Activated CD4-positive, CD25-positive, alpha-beta regulatory T cell treated with anti-CD3 and anti-CD28 coated beads, Interleukin-2, amount 50 U/mL, for 24 hours (primary cell): ENCODE data around the gene PDZRN3.

ENCODE experiments used
- ATAC-seq, 2 donors: fragments of 150-1000 bp; cut with Tn5 transposase; one replicate each; pipeline ENCODE4 v1.10.0; 2021; ENCODE audit warnings: mild to moderate bottlenecking in 1 of 2, moderate library complexity in 1 of 2

PDZRN3 gene

DNA sequence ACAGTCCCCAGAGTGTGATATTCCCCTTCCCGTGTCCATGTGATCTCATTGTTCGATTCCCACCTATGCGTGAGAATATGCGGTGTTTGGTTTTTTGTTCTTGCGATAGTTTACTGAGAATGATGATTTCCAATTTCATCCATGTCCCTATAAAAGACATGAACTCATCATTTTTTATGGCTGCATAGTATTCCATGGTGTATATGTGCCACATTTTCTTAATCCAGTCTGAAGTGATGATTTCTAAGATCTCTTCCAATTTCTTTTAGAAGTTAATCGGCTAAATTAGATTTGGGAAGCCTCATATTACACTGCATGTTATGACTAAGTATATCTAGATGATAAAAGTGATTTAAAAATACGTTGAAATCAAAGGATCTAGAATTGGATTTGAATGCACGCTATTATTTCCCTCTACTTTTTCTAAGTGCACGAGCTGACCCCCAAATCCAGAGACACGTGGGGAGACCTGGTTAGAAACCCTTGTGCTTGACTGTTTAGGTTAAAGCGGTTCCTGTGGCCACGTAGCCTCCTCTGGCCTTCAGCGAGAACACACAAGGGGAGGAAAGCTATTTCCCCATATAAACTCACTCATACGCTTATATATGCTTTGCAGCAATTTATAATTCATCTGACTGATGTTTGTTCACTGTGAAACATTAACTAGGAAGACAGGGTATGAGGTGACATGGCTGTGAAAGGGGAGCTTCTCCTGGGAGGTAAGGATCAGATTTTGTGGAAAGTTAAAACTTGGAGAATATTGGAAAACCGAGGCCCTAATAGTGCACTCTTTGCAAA is 243.8 kb downstream of the PDZRN3 start:
- ATAC-seq, result no peak

DNA sequence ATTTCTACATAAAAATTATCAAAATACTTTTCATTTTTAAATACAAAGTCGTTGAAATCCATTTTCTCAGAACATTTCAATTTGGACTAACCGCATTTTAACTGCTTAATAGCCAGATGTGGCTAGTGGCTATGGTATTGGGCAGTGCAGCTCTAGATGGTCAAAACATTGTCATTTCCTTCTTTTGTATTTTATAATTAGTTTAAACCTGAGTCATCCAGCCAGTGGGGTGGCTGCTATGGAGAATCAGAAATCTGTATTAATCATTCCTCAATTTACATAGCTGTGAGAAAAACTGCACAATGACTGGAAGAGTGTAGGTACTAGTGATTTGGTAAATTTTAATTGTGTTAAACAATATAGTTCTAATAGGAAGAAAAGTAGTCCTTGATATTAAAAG is 245.3 kb downstream of the PDZRN3 start:
- no peak for ATAC-seq

DNA sequence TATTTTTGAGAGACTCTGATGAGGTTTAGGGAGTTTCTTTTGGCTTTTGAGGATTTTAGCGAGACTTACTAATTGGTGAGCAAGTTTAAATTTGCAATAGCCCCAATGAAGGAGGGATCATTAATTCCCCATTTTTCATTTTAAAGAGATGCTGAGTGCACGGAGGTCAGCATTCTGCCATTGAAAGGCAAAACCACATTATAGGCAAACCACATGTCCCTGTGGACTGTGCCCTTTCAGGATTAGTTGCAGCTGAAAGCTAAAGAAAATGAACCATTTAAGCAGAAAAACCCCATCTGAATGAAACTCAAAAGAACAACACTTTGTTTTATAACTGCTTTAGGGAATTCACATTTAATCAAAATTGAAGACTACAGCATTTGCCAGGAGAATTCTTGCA is 246.5 kb downstream of the PDZRN3 start:
- ATAC-seq, result no peak

DNA sequence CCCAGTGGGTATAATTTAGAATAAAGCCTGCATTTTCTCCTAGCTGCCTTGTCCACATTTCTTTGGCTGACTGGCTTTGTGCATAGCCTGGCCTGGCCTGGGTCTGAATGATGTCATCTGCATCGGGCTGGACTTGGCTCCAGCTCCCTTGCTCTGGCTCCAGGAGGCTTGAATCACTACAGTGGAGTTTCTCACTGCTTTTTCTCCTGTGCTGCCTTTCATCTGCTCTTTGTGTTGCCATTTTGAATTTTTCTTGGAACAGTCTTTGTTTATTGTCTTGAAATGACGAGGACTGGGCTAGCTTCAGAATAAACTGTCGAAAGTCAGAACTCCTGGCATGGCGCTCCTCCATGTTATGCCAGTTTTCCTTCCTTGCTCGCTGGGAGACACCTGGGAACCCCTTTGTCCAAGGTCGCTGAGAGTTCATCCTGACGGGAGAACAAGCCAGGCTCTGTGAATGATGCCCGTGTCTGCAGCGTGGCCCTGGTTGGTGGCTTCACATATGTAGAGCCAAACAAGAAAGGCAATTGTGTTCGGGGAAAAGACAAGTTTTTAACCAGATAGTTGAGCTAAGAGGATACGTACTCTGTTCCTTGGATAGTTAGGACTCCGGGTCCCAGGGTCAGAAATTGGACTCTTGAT is 258.9 kb downstream of the PDZRN3 start:
- no peak for ATAC-seq

DNA sequence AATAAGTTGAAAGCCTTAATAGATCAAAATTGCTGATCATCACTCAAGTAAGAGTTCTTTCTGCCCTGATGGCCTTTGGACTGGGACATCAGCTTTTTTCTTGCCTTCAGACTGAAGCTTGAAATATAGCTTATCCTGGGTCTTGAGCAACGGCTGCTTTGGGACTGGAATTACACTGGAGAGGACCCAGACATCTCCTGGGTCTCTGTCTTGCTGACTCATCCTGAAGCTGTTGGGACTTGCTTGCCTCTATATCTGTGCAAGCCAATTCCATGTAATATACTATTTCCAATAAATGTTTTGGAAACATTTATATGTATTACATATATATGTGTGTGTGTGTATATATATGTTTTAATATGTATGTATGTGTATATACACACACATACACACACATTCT is 260.2 kb downstream of the PDZRN3 start:
- no peak for ATAC-seq

DNA sequence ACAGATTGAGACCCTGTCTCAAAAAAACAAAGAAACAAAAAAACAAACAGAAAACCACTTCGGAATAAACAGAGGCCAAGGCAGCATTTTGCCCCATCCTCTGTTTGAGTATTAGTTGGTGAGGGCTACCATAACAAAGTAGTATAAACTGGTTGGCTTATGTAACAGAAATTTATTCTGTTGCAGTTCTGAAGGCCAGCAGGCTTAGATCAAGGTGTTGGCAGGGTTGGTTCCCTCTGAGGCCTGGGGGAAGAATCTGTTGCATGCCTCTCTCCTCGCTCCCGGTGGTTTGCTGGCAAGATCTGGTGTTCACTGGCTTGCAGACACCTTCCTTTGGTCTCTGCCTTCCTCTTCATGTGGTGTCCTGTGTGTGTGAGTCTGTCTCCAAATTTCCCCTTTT is 261.6 kb downstream of the PDZRN3 start:
- no peak for ATAC-seq

DNA sequence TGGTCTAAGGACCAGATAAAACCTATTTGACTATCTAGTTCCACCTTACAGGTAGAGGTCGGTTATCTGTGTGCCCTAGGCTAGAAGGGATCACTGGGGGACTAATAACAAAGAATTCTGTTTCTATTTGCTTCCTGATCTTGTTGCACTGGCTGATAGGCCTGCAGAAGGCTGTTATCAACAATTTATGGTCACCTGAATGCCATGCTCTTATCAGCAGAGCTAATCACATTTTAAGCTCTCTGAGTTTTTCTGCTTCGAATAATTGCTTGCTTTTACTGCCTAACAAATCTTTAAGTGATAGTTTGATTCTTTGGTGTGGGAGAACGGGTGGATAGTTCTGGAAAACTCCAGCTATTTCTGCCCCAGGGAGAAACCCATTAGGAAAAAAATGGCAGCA is 263.1 kb downstream of the PDZRN3 start:
- no peak for ATAC-seq

DNA sequence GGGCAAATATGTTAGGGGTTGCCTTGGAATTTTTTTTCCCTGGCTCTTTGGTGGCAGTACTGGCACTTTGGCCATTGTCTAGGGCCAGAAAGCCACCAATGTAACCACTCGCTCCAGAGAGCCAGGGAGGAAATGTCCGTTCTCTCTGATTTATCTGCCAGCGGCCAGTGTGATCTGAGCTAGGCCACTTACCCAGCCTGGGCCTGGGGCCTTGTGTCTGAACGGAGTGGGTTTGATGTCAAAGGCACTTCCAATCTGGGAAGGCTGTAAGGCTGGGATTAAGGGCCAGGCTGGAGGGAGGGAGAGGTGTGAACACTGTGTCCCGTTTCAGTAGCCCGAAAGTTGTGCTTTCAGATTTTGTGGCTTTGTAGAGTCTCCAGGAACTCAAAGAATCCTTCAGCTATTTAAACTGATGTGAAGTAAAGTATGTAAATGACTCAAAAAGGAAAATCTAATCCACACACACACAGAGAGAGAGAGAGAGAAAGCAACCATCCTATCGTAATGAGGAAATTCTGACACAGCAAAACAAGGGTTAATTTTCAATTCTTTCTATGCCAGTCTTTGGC is 271.0 kb downstream of the PDZRN3 start:
- ATAC-seq, result no peak

DNA sequence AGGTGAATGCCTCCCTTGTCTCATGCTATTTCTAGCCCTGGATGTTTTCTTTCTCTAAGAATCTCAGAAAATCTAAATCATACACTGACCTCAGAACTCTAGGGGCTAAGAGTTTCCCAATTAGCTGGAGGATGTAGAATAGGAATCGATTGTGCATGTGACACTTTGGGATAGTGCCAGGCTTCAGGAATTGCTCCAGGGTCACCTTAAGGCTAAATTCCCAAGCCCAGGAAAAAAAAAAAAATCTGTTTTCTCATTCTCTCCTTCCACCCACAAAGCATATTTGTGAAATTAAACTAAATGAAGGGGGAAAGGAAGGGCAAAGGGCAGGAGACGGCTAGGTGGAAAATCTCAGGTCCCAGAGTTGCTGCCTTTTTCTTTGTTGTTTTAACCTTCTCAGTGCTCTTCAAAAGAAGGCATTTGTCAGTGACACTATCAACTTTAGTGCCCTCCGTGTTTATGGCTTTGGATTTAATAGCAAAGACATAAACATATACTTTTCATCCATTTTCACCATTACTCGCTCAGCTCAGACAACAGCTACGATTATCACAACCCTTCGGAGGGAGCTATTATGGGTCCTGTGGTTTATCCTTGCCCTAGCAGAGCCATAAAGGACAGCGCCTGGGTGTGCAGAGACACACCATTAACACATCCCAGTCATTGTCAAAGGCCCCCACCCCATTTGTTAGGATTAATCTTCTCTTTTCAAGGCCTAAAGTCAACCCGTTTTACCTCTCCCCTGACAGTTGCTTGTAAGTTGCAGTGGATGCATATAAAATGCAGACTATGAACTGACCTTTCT is 271.7 kb downstream of the PDZRN3 start:
- no peak for ATAC-seq

DNA sequence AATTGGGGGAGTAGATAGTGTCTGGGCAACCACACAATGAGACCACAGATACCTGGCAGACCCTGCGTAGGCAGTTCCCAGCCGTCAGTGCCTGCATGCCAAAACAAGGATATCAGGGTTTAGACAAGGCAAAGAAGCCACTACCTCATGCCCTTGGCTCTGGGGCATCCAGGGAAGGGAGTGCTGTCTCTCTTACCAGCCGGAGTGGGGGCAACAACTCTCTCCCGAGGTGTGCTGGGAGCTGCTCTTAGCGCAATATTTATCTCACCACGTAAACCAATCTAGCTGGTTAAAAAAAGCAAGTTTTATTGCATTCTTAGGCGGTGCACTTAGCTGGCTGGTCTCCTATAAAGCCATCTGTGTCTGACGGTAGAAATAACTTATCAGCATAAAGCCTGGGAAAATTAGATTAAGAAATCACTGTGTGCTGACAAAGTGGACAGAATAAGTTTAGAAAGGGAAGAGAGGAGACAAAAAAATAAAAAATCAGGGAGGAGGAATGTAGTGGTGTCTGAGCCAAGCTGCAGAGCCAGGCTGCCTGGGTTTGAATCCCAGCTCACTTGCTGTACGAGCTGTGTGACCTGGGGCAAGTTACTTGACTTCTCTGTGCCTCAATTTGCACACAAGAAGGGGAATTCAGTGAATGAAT is 273.2 kb downstream of the PDZRN3 start:
- ATAC-seq, result no peak

DNA sequence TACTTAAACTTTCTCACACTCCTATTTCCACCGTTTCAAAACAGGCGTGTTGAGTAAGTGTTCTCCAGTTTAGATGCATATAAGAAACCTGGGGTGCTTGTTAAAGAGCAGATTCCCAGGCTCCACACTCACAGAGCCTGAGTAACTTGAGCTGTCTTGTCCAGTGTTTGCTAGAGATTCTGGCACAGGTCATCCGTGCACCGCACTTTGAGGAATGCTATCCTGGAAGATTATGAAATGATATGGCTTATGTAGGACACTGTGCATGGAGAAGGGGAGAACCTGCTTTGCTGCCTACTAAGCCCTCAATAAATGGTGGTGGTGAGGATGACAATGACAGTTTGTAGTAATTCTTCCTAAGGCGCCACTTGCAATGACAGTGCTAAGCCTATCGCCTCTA is 273.7 kb downstream of the PDZRN3 start:
- ATAC-seq, result no peak

DNA sequence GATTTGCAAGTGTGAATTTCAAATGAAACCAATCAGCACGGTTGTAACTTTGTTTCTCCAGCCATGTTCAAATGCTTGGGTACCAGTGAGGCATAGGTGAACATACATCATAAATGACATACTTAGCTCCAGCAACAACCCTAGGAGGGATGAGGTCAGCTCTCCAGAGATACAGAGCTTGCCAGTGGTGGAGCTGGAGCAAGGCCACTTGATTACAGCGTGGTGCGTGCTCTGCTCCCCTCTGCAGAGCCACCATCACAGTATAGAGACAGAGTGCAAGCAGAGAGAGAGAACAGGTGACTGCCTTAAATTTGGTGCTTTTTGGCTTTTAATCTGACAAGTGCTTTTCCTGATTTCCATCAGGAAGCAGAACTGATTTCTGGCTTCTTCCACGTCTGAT is 275.1 kb downstream of the PDZRN3 start:
- no peak for ATAC-seq

DNA sequence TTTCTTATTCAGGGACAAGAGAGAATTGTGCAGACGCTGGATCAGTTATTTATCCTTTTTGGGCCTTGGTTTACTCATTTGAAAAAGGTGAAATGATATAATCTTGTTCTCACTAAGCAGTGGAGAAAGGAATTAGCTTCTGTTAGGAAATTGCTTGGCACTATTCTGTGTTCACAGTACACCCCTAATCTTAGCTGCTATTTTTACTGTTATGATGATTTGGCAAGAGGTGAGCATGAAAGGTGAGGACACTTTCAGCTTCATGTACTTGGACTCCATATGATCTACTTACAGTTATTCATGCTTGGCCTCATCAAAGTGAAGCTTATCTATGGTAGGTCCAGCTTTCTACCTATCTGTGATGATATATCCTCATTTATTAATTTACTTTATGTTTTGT is 282.7 kb downstream of the PDZRN3 start:
- ATAC-seq, result no peak

DNA sequence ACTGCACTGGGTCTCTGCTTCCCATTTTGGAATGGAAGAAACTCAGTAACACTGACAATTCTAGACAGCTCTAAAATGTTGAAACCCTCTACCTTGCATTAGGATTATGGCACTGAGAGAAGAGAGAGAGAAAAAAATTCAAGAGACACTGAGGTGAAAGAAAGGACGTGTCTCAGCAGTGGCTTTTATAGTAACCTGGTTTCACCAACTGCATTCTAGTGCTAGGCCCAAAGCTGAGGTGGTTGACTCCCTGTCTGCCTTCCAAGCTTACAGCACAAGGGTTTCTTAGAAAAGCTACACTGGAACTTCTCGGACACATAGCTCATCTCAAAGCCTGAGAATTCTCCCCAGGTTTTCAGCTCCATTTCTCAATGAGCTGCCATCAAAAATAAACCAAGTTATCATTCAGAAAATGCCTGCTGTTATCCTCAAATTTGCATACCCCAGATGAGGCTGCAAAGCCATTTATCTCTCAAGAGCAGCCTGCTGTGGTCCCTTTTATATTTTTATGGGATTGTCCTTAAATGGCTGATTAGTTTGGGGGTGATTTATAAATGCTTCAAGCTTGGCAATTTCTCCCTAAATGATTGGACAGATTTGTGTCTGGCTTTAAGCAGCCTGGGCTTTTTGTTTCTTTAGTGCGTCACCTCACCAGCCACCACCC is 283.3 kb downstream of the PDZRN3 start:
- no peak for ATAC-seq

DNA sequence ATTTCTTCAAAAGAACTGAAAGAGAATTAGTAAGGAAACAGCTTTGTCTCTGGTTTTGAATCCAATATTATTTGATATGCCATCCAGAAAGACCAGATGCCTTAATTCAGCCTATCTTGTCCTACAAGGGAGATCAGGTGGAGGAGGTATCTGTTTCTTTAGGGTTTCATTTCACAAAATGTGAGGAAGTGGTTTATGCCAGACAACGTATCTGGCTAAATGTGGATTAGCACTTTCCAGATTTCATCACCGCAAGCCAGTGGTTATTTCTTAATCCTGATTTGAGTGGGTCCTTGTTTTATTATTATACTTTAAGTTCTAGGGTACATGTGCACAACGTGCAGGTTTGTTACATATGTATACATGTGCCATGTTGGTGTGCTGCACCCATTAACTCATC is 292.2 kb downstream of the PDZRN3 start:
- ATAC-seq, result no peak
